Measurements from ENCODE around the gene CDH8.

GRCh38 chr16:61934601-61935000, 101.6 kb downstream of the CDH8 start:
- no peak for TF ChIP-seq POLR2A (IDR thresholded peaks at IDR 0.05)
- no peak for TF ChIP-seq CTCF (IDR thresholded peaks at IDR 0.05)

Data from testis (tissue), 2 donors.